Fibroblast of the aortic adventitia (primary cell): ENCODE measurements around the gene MALRD1. TPM values are rescaled to one million over a fixed set of nuclear protein-coding genes. Genes with fewer than 3 reads are reported as not detected.

Experiments
- DNase-seq: peaks from one replicate; pipeline ENCODE4 v3.0.0-alpha.2; 2010; ENCODE audit warnings: low read depth
- H3K4me3 ChIP-seq: 2 replicates; pipeline ENCODE4 v1.5.1; 2011; ENCODE audit warnings: low read depth, mild to moderate bottlenecking, control low read depth, low read length, moderate library complexity
- total RNA-seq: library from RNA; depleted of rRNA; stranded (reverse); fragments of >200 nt; gene quantifications from 2 replicates; pipeline ENCODE4 v1.2.3, GENCODE V29; 2012; ENCODE audit warnings: low replicate concordance
- TF ChIP-seq, protein P1 (sequence below): IDR thresholded peaks from 2 replicates; pipeline ENCODE4 v1.5.1; 2011; ENCODE audit warnings: mild to moderate bottlenecking, low read length, control low read depth, inconsistent platforms; ENCODE audit not compliant: insufficient read depth

Gene MALRD1
- total RNA-seq, 1 donor, result 0.36 TPM

- TF ChIP-seq, protein P1, sequence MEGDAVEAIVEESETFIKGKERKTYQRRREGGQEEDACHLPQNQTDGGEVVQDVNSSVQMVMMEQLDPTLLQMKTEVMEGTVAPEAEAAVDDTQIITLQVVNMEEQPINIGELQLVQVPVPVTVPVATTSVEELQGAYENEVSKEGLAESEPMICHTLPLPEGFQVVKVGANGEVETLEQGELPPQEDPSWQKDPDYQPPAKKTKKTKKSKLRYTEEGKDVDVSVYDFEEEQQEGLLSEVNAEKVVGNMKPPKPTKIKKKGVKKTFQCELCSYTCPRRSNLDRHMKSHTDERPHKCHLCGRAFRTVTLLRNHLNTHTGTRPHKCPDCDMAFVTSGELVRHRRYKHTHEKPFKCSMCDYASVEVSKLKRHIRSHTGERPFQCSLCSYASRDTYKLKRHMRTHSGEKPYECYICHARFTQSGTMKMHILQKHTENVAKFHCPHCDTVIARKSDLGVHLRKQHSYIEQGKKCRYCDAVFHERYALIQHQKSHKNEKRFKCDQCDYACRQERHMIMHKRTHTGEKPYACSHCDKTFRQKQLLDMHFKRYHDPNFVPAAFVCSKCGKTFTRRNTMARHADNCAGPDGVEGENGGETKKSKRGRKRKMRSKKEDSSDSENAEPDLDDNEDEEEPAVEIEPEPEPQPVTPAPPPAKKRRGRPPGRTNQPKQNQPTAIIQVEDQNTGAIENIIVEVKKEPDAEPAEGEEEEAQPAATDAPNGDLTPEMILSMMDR, result no peak
- no peak for DNase-seq
- H3K4me3 ChIP-seq, result no peak overlapping the region
Observed at GRCh38 chr10:19194866-19195265, 146.3 kb downstream of the MALRD1 start.

DNA sequence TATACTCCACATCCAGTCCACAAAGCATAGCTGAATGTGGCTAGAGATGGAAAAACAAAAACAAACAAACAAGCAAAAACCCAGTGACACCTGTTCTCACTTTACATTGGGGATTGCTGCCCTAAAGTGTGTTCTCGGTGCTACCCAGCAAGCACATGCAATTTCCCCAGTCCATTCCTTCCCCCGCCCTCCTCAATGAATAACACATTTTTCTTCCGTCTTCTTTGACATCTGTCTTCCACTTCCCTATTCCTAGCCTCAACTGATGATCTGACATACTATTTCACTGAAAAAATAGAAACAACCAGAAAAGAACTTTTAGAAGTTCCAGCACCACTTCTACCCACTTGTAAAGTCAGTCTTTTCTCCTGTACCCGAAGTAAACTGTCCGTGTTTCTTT lies 147.1 kb downstream of the MALRD1 start:
- DNase-seq, result no peak
- no peak overlapping the region for H3K4me3 ChIP-seq
- TF ChIP-seq, protein P1, result no peak

DNA sequence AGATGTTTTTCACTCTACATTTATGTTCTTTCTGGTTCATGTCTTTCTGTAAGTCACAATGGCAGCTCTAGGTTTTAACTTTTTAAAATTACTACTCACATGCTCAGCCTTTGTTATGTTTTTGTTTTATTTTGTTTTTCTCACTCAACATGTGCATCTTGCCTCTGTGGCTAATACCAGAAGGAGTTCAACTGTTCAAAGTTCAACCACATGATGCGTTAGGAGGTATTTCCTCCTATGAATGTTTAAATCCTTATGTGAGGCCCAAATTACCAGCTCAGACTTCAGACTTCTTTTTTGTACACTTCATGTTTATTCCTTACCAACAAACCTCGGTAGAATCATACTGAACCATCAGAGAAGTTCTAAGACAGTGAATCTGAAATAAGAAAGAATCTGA lies 151.6 kb downstream of the MALRD1 start:
- DNase-seq, result no peak

DNA sequence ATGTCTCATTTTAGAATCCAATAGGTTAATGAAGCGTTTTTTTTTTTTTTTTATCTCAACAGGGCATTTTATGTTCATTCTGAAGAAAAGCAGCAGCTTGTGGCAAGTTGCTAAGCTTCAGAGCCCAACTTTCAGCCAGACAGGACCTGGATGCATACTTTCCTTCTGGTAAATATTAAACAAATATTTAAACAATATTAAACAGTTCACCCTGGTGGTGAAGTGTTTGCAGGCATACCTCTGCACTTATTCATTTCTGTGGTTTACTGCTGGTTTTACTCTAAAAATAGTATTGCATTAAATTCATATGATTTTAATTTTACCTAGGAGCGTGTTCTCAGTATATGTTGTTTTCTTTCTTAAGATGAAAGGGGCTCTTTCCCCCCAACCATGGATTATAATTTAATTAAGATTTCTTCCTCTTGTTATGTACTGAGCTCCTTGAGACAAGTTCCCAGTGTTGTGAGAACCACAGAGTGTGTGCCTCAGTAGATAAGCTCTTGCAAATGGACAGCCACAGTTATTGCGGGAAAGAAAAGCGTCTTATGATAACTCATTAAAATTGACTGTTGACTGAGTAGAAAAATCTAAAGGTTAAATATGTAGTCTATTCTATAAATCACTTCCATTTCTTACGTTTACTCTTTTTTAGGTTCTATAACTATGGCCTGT lies 155.8 kb downstream of the MALRD1 start:
- TF ChIP-seq, protein P1, result no peak
- H3K4me3 ChIP-seq, result no peak overlapping the region
- no peak for DNase-seq

More for the DNA sequence above, 151.6 kb downstream of the MALRD1 start:
- TF ChIP-seq, protein P1, result no peak
- H3K4me3 ChIP-seq, result no peak overlapping the region

DNA sequence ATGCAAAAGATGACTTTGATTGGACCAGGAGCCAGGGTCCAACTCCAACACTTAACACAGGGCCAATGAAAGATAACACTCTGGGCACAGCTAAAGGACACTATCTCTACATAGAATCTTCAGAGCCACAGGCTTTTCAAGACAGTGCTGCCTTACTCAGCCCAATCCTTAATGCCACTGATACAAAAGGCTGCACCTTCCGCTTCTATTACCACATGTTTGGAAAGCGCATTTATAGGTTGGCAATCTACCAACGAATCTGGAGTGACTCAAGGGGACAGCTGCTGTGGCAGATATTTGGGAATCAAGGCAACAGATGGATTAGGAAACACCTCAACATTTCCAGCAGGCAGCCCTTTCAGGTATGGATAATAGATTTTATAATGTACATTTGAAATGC lies 160.7 kb downstream of the MALRD1 start:
- no peak for DNase-seq
- TF ChIP-seq, protein P1, result no peak
- no peak overlapping the region for H3K4me3 ChIP-seq

DNA sequence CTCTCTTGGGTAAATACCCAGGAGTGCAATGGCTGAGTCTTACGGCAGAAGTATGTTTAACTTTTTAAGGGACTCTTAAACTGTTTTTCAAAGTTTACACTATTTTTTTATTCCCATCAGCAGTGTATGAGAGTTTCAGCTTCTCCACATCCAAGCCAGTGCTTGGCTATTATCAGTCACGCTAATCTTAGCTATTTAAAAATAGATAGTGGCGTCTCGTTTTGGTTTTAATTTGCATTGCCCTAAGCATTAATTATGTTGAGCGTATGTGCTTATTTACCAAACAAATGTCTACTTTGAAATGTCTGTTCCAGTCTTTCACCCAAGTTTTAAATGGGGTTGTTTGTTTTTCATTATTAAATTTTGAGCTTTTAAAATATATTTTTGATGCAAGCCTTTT lies 164.0 kb downstream of the MALRD1 start:
- TF ChIP-seq, protein P1, result no peak
- no peak for DNase-seq

DNA sequence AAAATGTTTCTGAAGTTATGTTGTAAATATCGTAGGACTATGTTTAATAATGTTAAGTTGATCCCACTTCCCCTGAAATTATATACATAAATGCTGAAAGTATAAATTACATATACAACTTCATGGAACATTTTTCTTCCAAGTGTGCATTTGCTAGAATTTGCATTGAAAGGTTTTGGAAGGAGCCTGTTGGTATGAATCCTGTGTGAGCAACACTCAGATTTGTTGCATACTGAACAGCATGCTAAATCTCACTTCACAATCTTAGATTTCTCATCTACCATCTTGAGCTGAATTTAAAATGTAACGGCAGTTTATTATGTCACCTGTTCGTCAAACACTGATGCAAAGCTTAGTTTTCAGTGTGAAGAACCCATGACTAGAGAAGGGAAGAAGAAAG lies 172.6 kb downstream of the MALRD1 start:
- TF ChIP-seq, protein P1, result no peak
- no peak overlapping the region for H3K4me3 ChIP-seq
- DNase-seq, result no peak

More for the DNA sequence above, 164.0 kb downstream of the MALRD1 start:
- no peak overlapping the region for H3K4me3 ChIP-seq
